ENCODE measurements around the gene SLC7A6OS.

SLC7A6OS gene

GRCh38 chr16:68345351-68345810 is 34.6 kb upstream of the SLC7A6OS start:
- no peak for DNase-seq (ENCODE audit: low spot score)
- no peak for TF ChIP-seq CTCF (IDR thresholded peaks at IDR 0.05; ENCODE audit: extremely low read depth, insufficient read depth, missing control alignments)
- in situ Hi-C loops (cut with MboI; ENCODE audit: low pct_unique_long_range_greater_than_20kb, low sequenced_read_pairs, unreplicated experiment), result no loop called here

- in situ Hi-C loops (cut with MboI; ENCODE audit: low pct_unique_long_range_greater_than_20kb, low sequenced_read_pairs, unreplicated experiment), result no loop called here
- no peak for DNase-seq (ENCODE audit: low spot score)
- TF ChIP-seq CTCF (IDR thresholded peaks at IDR 0.05; ENCODE audit: extremely low read depth, insufficient read depth, missing control alignments), result no peak
Measured at GRCh38 chr16:68344252-68344651, 33.5 kb upstream of the SLC7A6OS start.

GRCh38 chr16:68343137-68343536 is 32.4 kb upstream of the SLC7A6OS start:
- TF ChIP-seq CTCF (IDR thresholded peaks at IDR 0.05; ENCODE audit: extremely low read depth, insufficient read depth, missing control alignments), result no peak
- in situ Hi-C loops (cut with MboI; ENCODE audit: low pct_unique_long_range_greater_than_20kb, low sequenced_read_pairs, unreplicated experiment), result no loop called here
- DNase-seq (ENCODE audit: low spot score), result no peak

GRCh38 chr16:68342620-68343019 is 31.9 kb upstream of the SLC7A6OS start:
- no peak for DNase-seq (ENCODE audit: low spot score)
- no peak for TF ChIP-seq CTCF (IDR thresholded peaks at IDR 0.05; ENCODE audit: extremely low read depth, insufficient read depth, missing control alignments)
- in situ Hi-C loops (cut with MboI; ENCODE audit: low pct_unique_long_range_greater_than_20kb, low sequenced_read_pairs, unreplicated experiment), result no loop called here

GRCh38 chr16:68339214-68339613 is 28.5 kb upstream of the SLC7A6OS start:
- TF ChIP-seq CTCF (IDR thresholded peaks at IDR 0.05; ENCODE audit: extremely low read depth, insufficient read depth, missing control alignments), result no peak
- no peak for DNase-seq (ENCODE audit: low spot score)
- in situ Hi-C loops (cut with MboI; ENCODE audit: low pct_unique_long_range_greater_than_20kb, low sequenced_read_pairs, unreplicated experiment), result no loop called here

- no peak for DNase-seq (ENCODE audit: low spot score)
- in situ Hi-C loops (cut with MboI; ENCODE audit: low pct_unique_long_range_greater_than_20kb, low sequenced_read_pairs, unreplicated experiment), result no loop called here
- no peak for TF ChIP-seq CTCF (IDR thresholded peaks at IDR 0.05; ENCODE audit: extremely low read depth, insufficient read depth, missing control alignments)
Measured at GRCh38 chr16:68338326-68339119, 27.8 kb upstream of the SLC7A6OS start.
